Upper lobe of left lung (tissue), 6 donors: Measurements from ENCODE around the gene SOX12. TPM values are rescaled to one million over a fixed set of nuclear protein-coding genes. Genes with fewer than 3 reads are reported as not detected.

Experiments used
- ATAC-seq, 2 donors: fragments of 200-7000 bp; cut with Tn5 transposase; one replicate each; pipeline ENCODE4 v1.9.1; 2022; ENCODE audit warnings: mild to moderate bottlenecking in 2 of 2, moderate library complexity in 2 of 2; ENCODE audit not compliant: low FRiP score in 2 of 2
- DNase-seq, 2 donors: peaks; one replicate each; pipeline ENCODE4 v3.0.0-alpha.2; 2019 to 2020
- H3K27ac ChIP-seq, 4 donors: fragments of 200-600 bp; sonication (generic); one replicate each; pipeline ENCODE4 v1.5.1; 2016 to 2019
- H3K27me3 ChIP-seq, 4 donors: fragments of 200-600 bp; sonication (generic); one replicate each; pipeline ENCODE4 v1.5.1; 2017 to 2019
- H3K36me3 ChIP-seq, 4 donors: fragments of 200-600 bp; sonication (generic); one replicate each; pipeline ENCODE4 v1.5.1; 2016 to 2019
- H3K4me1 ChIP-seq, 4 donors: fragments of 200-600 bp; sonication (generic); one replicate each; pipeline ENCODE4 v1.5.1; 2018 to 2019
- H3K4me3 ChIP-seq, 4 donors: fragments of 200-600 bp; sonication (generic); one replicate each; pipeline ENCODE4 v1.5.1; 2017 to 2019; ENCODE audit warnings: mild to moderate bottlenecking in 2 of 4, moderate library complexity in 1 of 4
- H3K9me3 ChIP-seq, 4 donors: fragments of 200-600 bp; sonication (generic); one replicate each; pipeline ENCODE4 v1.5.1; 2018 to 2019
- CTCF ChIP-seq, 6 experiments: fragments of 450-650 bp in 4 of 6; fragments of 200-600 bp in 2 of 6; sonication (generic) in 2 of 6; IDR thresholded peaks; one replicate each; pipeline ENCODE4 v1.5.1; 2016 to 2019; ENCODE audit warnings: antibody characterized with exemption in 6 of 6
- EP300 ChIP-seq, 4 donors: sonication (generic); formaldehyde crosslinking; IDR thresholded peaks; one replicate each; pipeline ENCODE4 v1.5.1; 2017; ENCODE audit warnings: antibody characterized with exemption in 4 of 4, control low read depth in 2 of 4
- POLR2A ChIP-seq, 4 donors: fragments of 450-650 bp; IDR thresholded peaks; one replicate each; pipeline ENCODE4 v1.5.1; 2016 to 2017; ENCODE audit warnings: antibody characterized with exemption in 4 of 4, mild to moderate bottlenecking in 2 of 4
- POLR2AphosphoS5 ChIP-seq, 2 donors: sonication (generic); formaldehyde crosslinking; IDR thresholded peaks; one replicate each; pipeline ENCODE4 v1.5.1; 2017; ENCODE audit warnings: antibody characterized with exemption in 2 of 2
- WGBS, 2 donors: methylation state at CpG; one replicate each; pipeline ENCODE4 v1.1.5; 2017 to 2018; 5-methylcytosine and 5-hydroxymethylcytosine counted together
- total RNA-seq, 6 donors: library from RNA; depleted of rRNA in 4 of 6; stranded (reverse); fragments of >200 nt in 4 of 6; gene quantifications; one replicate each; pipeline versions ENCODE4 v1.1.0 to v1.2.1, GENCODE V29; 2016 to 2021
- donor health status: DM: no; HTN: no; CAD: no; lungs with moderate emphysema.
- donor health status: DM: no; HTN: yes; CAD: no; lungs with severe emphysema.

SOX12 gene
- total RNA-seq, 6 donors from 2014 or later = 3.8 to 13.5 (median 7.6) TPM

- Histone ChIP-seq H3K4me1 (no peaks in the 10 kb centered on the region), H3K27me3 (no peaks in the 10 kb centered on the region), H3K36me3 (peaks cover 6 to 51% (median 24%) of the 10 kb centered on the region in 4 donors), H3K27ac (no peak overlapping the region), H3K4me3 (no peak overlapping the region), H3K9me3 (no peaks in the 10 kb centered on the region)
- no peak for TF ChIP-seq CTCF (IDR thresholded peaks at IDR 0.05)
- no peak for TF ChIP-seq POLR2AphosphoS5 (IDR thresholded peaks at IDR 0.05)
- TF ChIP-seq POLR2A (IDR thresholded peaks at IDR 0.05) = no peak
- TF ChIP-seq EP300 (IDR thresholded peaks at IDR 0.05) = no peak
- ATAC-seq = no peak
- DNase-seq = no peak
- 87 to 96% methylated on average over 5 of the region's 5 CpGs for WGBS, 2 donors
Measured at GRCh38 chr20:278181-278580, 47.2 kb upstream of the SOX12 start.

- WGBS, 2 donors = 92 to 95% methylated on average over 42 to 60 of the region's 88 CpGs
- peak in 1 of 2 donors; percentile 87 for DNase-seq
- Histone ChIP-seq H3K27ac (no peak overlapping the region), H3K4me1 (no peaks in the 10 kb centered on the region), H3K4me3 (no peak overlapping the region), H3K27me3 (no peaks in the 10 kb centered on the region), H3K36me3 (peaks cover 6 to 59% (median 26%) of the 10 kb centered on the region in 4 donors), H3K9me3 (no peaks in the 10 kb centered on the region)
- TF ChIP-seq EP300 (IDR thresholded peaks at IDR 0.05) = no peak
- TF ChIP-seq POLR2A (IDR thresholded peaks at IDR 0.05) = no peak
- no peak for TF ChIP-seq POLR2AphosphoS5 (IDR thresholded peaks at IDR 0.05)
- no peak for TF ChIP-seq CTCF (IDR thresholded peaks at IDR 0.05)
- ATAC-seq = peak in 1 of 2 donors; percentile 87
Measured at GRCh38 chr20:278607-279571, 46.5 kb upstream of the SOX12 start.

GRCh38 chr20:284172-284571 lies 41.2 kb upstream of the SOX12 start:
- peaks cover 0 to 24% (median 13%) of the 10 kb centered on the region in 4 donors for H3K36me3 ChIP-seq
- no peak for ATAC-seq
- H3K4me1 ChIP-seq = no peaks in the 10 kb centered on the region
- WGBS, 2 donors = 87% methylated on average over 3 of the region's 3 CpGs
- no peak for DNase-seq
- H3K27me3 ChIP-seq = no peaks in the 10 kb centered on the region
- no peak overlapping the region for H3K27ac ChIP-seq
- H3K9me3 ChIP-seq = no peaks in the 10 kb centered on the region
- TF ChIP-seq POLR2AphosphoS5 (IDR thresholded peaks at IDR 0.05) (no peak), CTCF (IDR thresholded peaks at IDR 0.05) (no peak), POLR2A (IDR thresholded peaks at IDR 0.05) (no peak), EP300 (IDR thresholded peaks at IDR 0.05) (no peak)
- no peak overlapping the region for H3K4me3 ChIP-seq

GRCh38 chr20:286508-286907 lies 38.8 kb upstream of the SOX12 start:
- Histone ChIP-seq H3K9me3 (no peaks in the 10 kb centered on the region), H3K4me1 (peaks cover 13 to 19% (median 16%) of the 10 kb centered on the region in 4 donors), H3K27ac (peak overlapping the region in 1 of 4 donors; percentile 30), H3K36me3 (peaks cover 0 to 17% (median 6%) of the 10 kb centered on the region in 4 donors), H3K4me3 (no peak overlapping the region), H3K27me3 (no peaks in the 10 kb centered on the region)
- peak in 1 of 2 donors; percentile 8 for DNase-seq
- WGBS, 2 donors = 31 to 42% methylated on average over 2 of the region's 2 CpGs
- no peak for ATAC-seq
- TF ChIP-seq CTCF (IDR thresholded peaks at IDR 0.05) (no peak), POLR2A (IDR thresholded peaks at IDR 0.05) (no peak), EP300 (IDR thresholded peaks at IDR 0.05) (no peak), POLR2AphosphoS5 (IDR thresholded peaks at IDR 0.05) (no peak)
